HG02981 (cell line): ENCODE results near the gene COL12A1.

Experiments
- ATAC-seq: cut with Tn5 transposase; IDR thresholded peaks from one replicate; pipeline ENCODE4 v1.9.1; 2021; ENCODE audit warnings: mild to moderate bottlenecking, moderate library complexity; ENCODE audit not compliant: unreplicated experiment

The COL12A1 gene

GRCh38 chr6:75044846-75045245 lies 161.0 kb downstream of the COL12A1 start:
- ATAC-seq: no peak

DNA sequence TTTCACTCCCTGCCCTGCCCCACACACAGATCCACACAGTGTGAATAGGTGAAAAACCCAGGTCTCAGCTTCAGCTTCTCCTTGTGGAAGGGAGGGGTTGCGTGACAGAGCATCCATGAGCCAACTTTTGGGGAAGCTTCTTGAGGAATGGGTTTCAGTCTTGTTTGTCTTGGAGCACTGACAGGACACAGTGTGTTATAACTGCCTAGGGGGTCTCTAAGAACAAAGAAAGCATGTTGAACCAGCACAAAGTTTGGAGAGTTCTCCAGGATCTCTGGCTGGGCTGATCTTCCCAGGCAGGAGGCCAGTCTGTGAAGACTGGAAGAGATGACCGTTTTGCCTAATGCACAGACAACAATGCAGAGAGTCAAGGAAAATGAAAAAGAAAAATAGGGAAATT lies 164.5 kb downstream of the COL12A1 start:
- no peak for ATAC-seq
